C4-2B (cell line): ENCODE measurements around the gene PRPF6.

Experiments
- ZFX ChIP-seq: fragments of 450-650 bp; IDR thresholded peaks from 2 replicates; pipeline ENCODE4 v1.6.1; 2017
- TF ChIP-seq, protein P1 (sequence below): fragments of 450-650 bp; conservative IDR thresholded peaks from 2 replicates; pipeline ENCODE4 v1.5.1; 2017; ENCODE audit warnings: mild to moderate bottlenecking

DNA sequence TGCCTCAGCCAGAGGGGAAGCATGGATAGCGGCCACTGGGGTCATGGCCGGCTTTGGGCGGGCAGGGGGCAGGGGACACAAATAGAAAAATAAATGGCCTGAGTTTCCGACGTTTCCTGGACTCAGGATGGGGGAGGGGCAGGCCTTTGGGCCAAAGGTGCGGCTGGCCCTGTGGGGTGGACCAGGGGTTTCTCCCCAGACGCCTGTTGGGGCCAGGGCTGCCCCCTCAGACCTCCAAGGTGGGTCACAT is 75.6 kb downstream of the PRPF6 start:
- TF ChIP-seq, protein P1, sequence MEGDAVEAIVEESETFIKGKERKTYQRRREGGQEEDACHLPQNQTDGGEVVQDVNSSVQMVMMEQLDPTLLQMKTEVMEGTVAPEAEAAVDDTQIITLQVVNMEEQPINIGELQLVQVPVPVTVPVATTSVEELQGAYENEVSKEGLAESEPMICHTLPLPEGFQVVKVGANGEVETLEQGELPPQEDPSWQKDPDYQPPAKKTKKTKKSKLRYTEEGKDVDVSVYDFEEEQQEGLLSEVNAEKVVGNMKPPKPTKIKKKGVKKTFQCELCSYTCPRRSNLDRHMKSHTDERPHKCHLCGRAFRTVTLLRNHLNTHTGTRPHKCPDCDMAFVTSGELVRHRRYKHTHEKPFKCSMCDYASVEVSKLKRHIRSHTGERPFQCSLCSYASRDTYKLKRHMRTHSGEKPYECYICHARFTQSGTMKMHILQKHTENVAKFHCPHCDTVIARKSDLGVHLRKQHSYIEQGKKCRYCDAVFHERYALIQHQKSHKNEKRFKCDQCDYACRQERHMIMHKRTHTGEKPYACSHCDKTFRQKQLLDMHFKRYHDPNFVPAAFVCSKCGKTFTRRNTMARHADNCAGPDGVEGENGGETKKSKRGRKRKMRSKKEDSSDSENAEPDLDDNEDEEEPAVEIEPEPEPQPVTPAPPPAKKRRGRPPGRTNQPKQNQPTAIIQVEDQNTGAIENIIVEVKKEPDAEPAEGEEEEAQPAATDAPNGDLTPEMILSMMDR, result no peak
- no peak for TF ChIP-seq ZFX
